ENCODE measurements around the gene HDLBP.

DNA sequence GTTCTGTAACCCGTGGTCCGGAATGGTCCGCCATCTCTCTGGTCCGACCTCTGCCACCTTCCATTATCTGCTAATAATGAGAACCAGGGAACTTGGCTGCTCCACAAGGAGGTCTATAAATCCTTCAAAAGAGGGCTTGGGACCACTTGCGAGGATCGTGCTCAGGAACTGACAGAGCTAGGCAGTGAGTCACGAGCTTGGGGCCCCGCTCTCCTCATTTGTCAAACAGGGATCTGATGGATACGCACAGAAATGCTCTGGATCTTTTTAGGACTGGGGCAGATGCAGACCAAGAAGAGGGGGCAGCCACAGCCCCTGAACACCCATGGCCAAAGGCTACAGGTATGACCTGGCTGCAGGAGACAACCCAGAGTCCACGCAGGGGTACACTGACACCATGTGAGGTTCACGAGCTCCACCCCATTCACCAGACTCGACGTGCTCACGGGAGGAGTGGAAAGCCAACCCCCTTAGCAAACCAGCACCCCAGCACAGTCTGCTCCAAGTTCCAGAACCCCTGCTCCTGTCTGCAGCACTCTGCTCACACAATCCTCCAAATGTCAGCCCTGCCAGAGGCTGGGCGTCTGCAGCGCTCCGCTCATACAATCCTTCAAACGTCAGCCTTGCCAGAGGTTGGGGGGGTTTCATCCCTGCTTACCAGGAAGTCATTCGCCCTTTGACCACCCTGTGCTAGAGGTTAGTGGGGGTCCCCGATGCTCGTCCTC, 81.2 kb downstream of the HDLBP start:
- TF ChIP-seq, protein P1, sequence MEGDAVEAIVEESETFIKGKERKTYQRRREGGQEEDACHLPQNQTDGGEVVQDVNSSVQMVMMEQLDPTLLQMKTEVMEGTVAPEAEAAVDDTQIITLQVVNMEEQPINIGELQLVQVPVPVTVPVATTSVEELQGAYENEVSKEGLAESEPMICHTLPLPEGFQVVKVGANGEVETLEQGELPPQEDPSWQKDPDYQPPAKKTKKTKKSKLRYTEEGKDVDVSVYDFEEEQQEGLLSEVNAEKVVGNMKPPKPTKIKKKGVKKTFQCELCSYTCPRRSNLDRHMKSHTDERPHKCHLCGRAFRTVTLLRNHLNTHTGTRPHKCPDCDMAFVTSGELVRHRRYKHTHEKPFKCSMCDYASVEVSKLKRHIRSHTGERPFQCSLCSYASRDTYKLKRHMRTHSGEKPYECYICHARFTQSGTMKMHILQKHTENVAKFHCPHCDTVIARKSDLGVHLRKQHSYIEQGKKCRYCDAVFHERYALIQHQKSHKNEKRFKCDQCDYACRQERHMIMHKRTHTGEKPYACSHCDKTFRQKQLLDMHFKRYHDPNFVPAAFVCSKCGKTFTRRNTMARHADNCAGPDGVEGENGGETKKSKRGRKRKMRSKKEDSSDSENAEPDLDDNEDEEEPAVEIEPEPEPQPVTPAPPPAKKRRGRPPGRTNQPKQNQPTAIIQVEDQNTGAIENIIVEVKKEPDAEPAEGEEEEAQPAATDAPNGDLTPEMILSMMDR (conservative IDR thresholded peaks at IDR 0.05), result no peak
- TF ChIP-seq ZFX (IDR thresholded peaks at IDR 0.05), result no peak

All from C4-2B (cell line).